HG03175 (cell line): Measurements from ENCODE around the gene TXLNB.
"Not testable (repeated sequence)": the region's sequence is repeated elsewhere in the genome, so short reads cannot be mapped to it uniquely, and the experiment has no call there.

ENCODE experiments used
- ATAC-seq: cut with Tn5 transposase; IDR thresholded peaks from one replicate; pipeline ENCODE4 v1.9.1; 2021; ENCODE audit warnings: mild to moderate bottlenecking, moderate library complexity; ENCODE audit not compliant: unreplicated experiment

TXLNB gene

DNA sequence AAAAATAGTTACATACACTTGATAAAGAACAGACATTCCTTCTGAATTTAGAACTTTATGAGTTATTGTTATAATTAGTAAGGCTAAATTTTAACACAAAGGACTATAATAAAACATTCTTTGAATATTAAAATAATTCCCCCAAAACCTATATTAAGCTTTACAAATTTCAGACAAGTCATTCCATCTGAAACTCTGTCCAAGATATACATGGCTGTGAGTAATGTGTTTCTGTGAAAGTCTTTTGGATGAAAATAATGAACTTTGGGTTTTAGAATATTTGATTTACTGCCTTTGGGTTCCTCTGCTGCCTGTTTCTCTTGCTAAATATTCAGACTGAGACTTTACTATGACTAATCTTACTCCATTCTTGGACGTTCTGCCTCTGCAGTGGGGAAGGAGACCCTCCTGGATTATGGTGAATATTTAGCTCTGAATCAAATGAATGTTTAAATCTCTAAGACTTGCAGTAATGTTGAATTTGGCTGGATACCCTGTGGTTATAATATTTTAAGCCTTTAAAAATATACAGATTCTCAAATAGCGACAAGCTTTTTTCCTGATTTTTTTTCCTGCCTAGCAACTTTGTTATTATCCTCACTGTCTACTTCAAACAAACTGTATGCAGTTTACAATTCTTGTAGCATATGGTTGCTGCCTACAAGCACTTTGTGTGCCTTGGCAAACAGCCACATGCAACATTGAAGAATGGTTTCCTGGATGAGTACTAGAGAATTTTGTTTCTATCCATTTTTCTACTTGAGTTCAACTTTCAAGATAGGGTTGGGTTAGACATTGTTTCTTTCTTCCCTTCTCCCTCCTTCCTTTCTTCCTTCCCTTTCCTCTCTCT, 51.4 kb downstream of the TXLNB start:
- no peak for ATAC-seq

DNA sequence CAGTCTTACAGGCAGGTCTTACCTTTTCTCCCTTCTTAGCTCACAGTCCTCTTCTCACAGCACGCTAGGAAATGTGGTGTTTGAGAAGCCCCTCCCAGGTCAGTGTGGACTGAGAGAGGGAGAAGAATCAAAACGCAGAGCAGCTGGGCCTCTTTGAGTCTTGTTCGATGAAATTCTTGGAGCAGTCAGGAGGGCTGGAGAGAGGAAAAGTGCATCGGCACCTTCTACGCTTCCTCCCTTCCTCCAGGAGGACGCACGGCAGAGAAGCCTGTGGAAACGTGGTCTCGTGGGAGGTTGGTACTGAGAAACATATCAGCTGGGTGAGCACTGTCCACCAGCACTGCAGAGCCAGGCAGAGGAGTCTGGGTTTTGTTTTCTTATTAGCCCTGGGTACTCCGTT, 52.7 kb downstream of the TXLNB start:
- no peak for ATAC-seq

DNA sequence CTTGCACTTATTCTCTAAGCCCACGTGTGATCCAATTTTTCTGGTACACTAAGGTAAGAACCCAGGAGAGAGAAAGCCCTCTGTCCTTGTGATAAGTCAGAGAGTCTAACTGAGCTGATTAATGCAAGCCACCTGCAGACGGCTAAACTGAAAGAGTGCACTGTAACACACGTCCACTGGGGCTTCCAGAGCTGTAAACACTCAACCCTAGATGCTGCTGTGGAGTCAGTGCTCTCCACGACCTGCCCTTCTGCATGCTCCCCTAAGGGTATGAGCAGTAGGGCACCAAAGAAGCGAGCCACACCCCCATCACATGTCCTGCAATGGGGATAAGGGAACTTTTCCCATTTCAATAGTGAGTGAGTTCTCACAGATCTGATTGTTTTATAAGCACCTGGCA, 55.7 kb downstream of the TXLNB start:
- no peak for ATAC-seq

DNA sequence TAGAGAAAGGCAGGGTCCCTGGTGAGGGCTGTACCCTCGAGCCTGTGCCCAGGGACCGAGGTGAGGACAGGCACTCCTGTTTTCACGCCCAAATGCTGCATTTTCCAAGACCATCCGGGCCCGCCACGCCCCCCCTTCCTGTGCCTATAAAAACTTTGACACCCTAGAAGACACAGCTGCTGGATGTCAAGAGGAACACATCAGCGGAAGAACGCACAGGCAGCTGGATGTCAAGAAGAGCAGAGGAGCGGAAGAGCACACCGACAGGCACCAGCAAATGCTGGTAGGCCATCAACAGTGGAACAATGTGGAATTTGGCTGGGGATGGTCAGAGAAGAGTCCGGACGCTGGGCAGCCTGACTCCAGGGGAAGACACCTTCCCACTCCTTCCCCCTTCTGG, 56.1 kb downstream of the TXLNB start:
- ATAC-seq: no peak

DNA sequence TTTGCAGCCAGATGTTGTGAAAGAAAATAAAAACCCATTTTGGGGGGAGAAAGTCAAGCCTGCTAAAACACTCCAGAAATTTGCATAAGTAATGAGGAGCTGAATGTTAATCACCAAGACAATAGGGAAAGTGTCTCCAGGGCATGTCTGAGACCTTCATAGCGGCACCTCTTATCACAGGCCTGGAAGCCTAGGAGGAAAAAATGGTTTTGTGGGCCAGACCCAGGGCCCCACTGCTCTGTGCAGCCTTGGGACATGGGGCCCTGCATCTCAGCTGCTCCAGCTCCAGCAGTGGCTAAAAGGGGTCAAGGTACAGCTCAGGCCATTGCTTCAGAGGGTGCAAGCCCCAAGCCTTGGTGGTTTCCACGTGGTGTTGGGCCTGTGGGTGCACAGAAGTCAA, 57.6 kb downstream of the TXLNB start:
- ATAC-seq: not testable (repeated sequence)

DNA sequence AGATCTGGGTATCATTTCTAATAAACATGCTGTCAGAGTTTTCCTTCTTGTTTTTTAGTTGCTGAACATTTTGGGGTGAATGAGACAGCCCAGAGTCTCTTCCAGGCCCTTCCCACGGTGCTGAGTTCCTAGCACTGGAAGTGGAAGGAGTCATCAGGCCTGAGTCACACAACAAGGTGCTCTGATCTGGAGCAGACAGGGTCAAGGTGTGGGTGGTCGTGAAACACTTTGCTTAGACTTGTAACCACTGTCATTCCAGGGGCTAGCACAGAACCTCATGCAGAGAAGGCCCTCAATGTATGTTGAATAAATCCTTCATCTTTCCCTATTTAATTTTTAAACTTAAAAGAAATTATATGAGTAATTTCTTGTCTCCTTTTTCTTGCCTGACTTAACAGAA, 60.6 kb downstream of the TXLNB start:
- no peak for ATAC-seq

DNA sequence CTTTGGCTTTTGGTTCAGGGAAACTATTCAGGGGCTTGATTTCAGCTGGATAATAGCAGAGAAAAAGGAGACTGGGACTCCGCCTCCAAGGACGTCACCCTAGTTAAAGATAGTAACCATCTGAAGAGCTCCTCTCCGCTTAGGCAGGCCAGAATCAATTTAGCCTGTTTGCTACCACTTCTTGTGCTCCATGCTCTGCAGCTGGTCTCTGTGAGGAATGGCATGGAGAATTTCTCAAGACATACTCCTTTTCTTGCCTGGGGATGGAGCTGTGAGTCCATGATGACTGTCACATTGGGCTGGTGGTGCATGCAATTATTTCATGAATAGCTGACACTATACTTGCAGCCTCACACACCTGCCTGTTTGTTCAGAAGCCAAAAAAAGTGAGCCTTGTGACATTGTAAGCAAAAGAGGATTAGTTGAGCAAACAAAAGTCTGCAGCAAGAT, 61.4 kb downstream of the TXLNB start:
- ATAC-seq: no peak

DNA sequence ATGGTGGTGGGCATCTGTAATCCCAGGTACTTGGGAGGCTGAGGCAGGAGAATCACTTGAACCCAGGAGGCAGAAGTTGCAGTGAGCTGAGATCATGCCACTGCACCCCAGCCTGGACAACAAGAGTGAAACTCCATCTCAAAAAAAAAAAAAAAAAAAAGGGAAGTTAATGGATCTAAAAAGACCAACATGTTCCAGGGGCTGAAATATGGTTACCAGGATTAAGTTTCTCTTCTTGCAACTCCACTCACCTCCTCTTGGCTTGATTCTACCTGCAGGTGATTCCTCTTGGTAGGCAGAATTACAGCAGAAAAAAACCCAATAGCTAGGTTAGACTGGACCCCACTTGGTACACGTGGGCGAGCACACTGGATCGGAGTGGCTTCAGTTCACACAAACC, 63.4 kb downstream of the TXLNB start:
- ATAC-seq: not testable (repeated sequence)

DNA sequence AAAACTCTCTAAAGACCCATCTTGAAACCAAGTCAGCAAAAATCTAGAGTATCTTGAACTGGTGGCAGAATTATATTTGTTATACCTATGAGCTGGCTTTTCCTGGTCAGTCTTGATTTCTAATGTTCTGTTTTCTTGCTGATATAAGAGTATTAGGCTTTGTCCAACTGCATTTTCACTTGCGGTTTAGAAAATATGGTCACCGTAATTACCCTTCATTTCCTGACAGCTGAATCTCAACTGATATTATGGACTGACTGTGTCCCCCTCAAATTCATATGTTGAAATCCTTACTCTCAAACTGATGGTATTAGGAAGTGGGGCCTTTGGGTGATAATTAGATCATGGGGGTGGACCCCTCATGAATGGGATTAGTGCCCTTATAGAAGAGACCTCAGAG, 72.1 kb downstream of the TXLNB start:
- ATAC-seq: no peak

DNA sequence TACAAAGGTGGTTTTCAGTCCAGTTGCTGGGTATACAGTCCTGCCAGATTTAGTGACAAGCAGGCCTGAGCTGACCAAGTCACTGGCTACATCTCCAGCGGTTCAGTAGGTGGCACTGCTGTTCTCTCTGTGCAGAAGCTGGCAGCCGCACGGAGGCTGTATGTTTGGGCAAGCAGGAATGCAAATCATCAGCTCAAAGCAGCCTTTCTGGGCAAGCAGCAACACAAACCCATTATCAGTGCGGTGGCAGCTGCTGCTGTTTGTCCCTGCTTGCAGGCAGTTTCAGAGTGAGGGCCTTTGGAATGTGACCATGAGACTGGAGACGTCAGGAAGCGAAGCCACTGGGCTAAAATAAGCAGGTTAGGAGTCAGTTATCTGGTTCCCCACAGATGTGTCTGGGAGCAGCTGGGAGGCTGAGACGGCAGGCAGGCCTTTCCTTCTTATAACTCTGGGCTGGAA, 72.5 kb downstream of the TXLNB start:
- peak; percentile 100 for ATAC-seq

DNA sequence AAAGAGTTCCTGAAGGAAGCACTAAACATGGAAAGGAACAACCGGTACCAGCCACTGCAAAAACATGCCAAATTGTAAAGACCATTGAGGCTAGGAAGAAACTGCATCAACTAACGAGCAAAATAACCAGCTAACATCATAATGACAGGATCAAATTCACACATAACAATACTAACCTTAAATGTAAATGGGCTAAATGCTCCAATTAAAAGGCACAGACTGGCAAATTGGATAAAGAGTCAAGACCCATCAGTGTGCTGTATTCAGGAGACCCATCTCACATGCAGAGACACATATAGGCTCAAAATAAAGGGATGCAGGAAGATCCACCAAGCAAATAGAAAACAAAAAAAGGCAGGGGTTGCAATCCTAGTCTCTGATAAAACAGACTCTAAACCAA, 79.3 kb downstream of the TXLNB start:
- ATAC-seq: not testable (repeated sequence)

DNA sequence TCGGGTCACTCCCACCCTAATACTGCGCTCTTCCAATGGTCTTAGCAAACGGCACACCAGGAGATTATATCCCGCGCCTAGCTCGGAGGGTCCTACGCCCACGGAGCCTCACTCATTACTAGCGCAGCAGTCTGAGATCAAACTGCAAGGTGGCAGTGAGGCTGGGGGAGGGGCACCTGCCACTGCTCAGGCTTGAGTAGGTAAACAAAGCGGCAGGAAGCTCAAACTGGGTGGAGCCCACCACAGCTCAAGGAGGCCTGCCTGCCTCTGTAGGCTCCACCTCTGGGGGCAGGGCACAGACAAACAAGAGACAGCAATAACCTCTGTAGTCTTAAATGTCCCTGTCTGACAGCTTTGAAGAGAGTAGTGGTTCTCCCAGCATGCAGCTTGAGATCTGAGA, 81.0 kb downstream of the TXLNB start:
- not testable (repeated sequence) for ATAC-seq

DNA sequence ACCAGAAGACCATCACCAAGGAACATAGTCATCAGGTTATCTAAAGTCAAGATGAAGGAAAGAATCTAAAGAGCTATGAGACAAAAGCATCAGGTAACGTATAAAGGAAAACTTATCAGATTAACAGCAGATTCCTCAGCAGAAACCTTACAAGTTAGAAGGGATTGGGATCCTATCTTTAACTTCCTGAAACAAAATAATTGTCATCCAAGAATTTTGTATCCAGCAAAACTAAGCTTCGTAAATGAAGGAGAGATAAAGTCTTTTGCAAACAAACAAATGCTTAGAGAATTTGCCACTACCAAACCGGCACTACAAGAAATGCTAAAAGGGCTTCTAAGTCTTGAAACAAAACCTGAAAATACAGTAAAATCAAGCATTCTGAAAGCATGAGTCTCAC, 86.0 kb downstream of the TXLNB start:
- ATAC-seq: no peak

DNA sequence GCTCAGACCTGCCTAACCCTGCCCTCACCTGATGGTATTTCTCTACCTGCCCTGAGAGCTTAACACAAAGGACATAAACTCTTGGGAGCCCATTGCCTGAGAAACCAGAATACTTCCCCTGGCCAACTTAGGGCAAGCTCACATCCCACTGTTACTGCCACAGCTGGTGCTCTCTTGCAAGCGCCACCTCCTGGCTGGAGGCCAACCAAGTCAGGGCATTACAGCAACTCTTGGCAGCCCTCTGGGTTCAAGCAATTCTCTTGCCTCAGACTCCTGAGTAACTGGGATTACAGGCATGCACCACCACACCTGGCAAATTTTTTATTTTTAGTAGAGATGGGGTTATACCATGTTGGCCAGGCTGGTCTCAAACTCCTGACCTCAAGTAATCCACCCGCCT, 86.8 kb downstream of the TXLNB start:
- no peak for ATAC-seq

DNA sequence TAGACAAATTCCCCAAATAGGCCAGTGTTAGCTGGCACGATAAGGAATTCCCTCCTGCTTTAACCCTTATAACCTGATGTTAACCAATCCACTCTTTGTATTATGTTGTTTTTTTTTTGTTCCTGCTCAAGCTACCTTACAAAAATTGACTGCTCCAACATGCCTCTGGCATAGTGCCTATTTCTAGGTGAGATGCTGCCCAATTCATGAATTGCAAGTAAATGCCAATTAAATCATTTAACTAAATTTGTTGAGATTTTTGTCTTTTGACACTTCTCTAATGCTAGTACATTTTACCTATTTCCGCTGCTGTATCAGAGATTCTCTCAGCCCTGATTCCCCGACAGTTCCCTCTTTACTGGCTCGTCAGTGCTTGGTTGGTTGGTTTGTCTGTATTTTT, 90.4 kb downstream of the TXLNB start:
- no peak for ATAC-seq

DNA sequence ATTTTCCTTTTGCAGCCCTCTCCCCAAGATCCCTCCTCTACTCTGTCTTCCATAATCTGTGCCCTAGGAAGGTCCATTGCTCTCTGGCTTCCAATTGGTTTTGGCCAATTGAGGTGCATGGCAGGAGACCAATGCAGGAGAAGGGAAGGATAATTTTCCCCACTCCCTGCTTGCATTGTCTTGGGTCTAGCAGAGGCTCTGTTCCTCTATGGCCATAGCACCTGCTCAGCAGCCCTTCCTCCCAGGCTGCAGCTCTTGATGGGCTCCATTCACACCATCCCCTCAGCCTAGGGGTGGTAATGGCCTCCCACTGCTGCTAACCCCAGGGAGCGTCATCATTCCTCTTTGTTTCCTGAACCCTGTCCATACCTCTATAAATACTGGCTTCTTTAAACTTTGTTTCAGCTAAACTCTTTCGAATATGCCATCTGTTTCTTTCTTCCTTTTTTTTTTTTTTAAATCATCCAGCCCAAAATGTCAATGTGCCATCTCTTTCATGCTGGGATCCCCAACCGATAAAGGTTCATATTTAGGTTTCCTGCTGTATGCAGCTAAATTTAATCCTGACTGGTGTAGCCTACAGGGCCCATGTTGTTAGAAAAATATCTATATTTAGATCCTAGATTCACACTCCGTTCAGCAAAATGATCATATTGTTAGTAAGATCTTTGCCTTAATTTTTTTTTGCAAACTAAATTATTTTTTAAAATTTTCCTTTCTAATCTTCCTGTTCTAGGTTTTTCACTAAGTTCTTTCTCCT, 93.1 kb downstream of the TXLNB start:
- no peak for ATAC-seq

DNA sequence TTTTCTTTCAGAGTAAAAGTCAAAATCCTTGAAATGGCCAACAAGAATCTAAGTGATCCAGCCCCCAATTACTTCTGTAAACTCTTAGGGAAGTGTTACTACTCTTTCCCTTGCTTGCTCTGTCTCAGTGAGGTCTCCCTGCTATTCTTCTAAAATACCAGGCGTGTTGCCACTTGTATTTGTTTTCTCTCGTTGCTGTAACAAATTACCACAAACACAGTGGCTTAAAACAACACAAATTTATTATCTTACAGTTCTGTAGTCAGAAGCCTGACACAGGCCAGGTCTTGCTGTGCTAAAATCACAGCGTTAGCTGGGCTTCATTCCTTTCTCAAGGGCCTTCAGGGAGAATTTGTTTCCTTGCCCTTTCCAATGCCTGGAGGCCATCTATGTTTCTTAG, 97.1 kb downstream of the TXLNB start:
- no peak for ATAC-seq
